PC-3 (cell line): ENCODE results near the gene OOSP3. TPM values are rescaled to one million over a fixed set of nuclear protein-coding genes. Genes with fewer than 3 reads are reported as not detected.
"Not testable (repeated sequence)": the region's sequence is repeated elsewhere in the genome, so short reads cannot be mapped to it uniquely, and the experiment has no call there.

ENCODE experiments used
- ATAC-seq: fragments of 200-7000 bp; cut with Tn5 transposase; 2 replicates; pipeline ENCODE4 v1.9.1; 2020; ENCODE audit warnings: mild to moderate bottlenecking, moderate library complexity
- BruUV-seq: library from RNA; stranded (reverse); fragments of 400-500 nt; replicated peaks from 2 replicates; lab custom pipeline; 2021; lab: Mats Ljungman, UMichigan
- CTCF ChIA-PET: fragments of 300-600 bp; sonication (Branson Sonifier 250); formaldehyde crosslinking; loops from one replicate; lab custom pipeline; 2022; ENCODE audit warnings: antibody characterized with exemption; lab: Charles Lee
- POLR2A ChIA-PET: fragments of 300-600 bp; sonication (Branson Sonifier 250); formaldehyde crosslinking; loops from one replicate; lab custom pipeline; 2022; ENCODE audit warnings: antibody characterized with exemption; ENCODE audit not compliant: unreplicated experiment; lab: Charles Lee
- DNase-seq: peaks from one replicate; pipeline ENCODE4 v3.0.0-alpha.2; 2015
- H2AFZ ChIP-seq: fragments of 300-600 bp; sonication (generic); 2 replicates; pipeline ENCODE4 v1.6.0; 2016; ENCODE audit warnings: antibody characterized with exemption, low read length
- H3F3A ChIP-seq: fragments of 300-600 bp; sonication (generic); one replicate; pipeline ENCODE4 v1.6.0; 2017; ENCODE audit warnings: antibody characterized with exemption, low read length, control low read depth, mild to moderate bottlenecking; ENCODE audit not compliant: unreplicated experiment
- H3K27ac ChIP-seq: fragments of 300-600 bp; sonication (generic); 2 replicates; pipeline ENCODE4 v1.5.1; 2016; ENCODE audit warnings: mild to moderate bottlenecking, low read length
- H3K27me3 ChIP-seq: fragments of 300-600 bp; sonication (generic); 2 replicates; pipeline ENCODE4 v1.6.1; 2016; ENCODE audit warnings: low read length, mixed read lengths
- H3K36me3 ChIP-seq: fragments of 300-600 bp; sonication (generic); 2 replicates; pipeline ENCODE4 v1.6.1; 2016; ENCODE audit warnings: low read depth, mixed run types, low read length, mixed read lengths
- H3K4me1 ChIP-seq: fragments of 300-600 bp; sonication (generic); 2 replicates; pipeline ENCODE4 v1.5.1; 2016; ENCODE audit warnings: low read length; ENCODE audit not compliant: insufficient read depth
- H3K4me2 ChIP-seq: fragments of 300-600 bp; sonication (generic); 2 replicates; pipeline ENCODE4 v1.6.0; 2016; ENCODE audit warnings: low read length
- H3K4me3 ChIP-seq: fragments of 300-600 bp; sonication (generic); 2 replicates; pipeline ENCODE4 v1.5.1; 2016; ENCODE audit warnings: mild to moderate bottlenecking, low read length, mixed read lengths
- H3K79me2 ChIP-seq: fragments of 300-600 bp; sonication (generic); 2 replicates; pipeline ENCODE4 v1.6.1; 2017; ENCODE audit warnings: low read length, mixed read lengths
- H3K9ac ChIP-seq: fragments of 300-600 bp; sonication (generic); 2 replicates; pipeline ENCODE4 v1.6.0; 2016; ENCODE audit warnings: mild to moderate bottlenecking, low read length
- H3K9me2 ChIP-seq: fragments of 300-600 bp; sonication (generic); replicated peaks from 2 replicates; pipeline ENCODE4 v1.6.1; 2016; ENCODE audit warnings: mixed run types, low read length, mixed read lengths
- H3K9me3 ChIP-seq: fragments of 300-600 bp; sonication (generic); 2 replicates; pipeline ENCODE4 v1.6.1; 2016; ENCODE audit warnings: low read length, mixed read lengths
- H4K20me1 ChIP-seq: fragments of 300-600 bp; sonication (generic); 2 replicates; pipeline ENCODE4 v1.6.1; 2016; ENCODE audit warnings: low read length, mixed read lengths
- CTCF ChIP-seq: fragments of 300-600 bp; sonication (generic); conservative IDR thresholded peaks from 2 replicates; pipeline ENCODE4 v1.5.1; 2017; ENCODE audit warnings: antibody characterized with exemption, low read depth, mild to moderate bottlenecking, low read length
- EZH2 ChIP-seq: fragments of 300-600 bp; sonication (generic); IDR thresholded peaks from one replicate; pipeline ENCODE4 v1.6.1; 2017; ENCODE audit warnings: antibody characterized with exemption, mild to moderate bottlenecking, low read length; ENCODE audit not compliant: unreplicated experiment
- EZH2phosphoT487 ChIP-seq: fragments of 300-600 bp; sonication (generic); IDR thresholded peaks from 2 replicates; pipeline ENCODE4 v1.6.1; 2018; ENCODE audit warnings: mild to moderate bottlenecking, antibody characterized with exemption, low read length, borderline replicate concordance
- intact Hi-C: fragments of 100-400 bp; cut with micrococcal nuclease; formaldehyde crosslinking; loops from 2 replicates; pipeline ENCODE4 v1.9.0; 2023
- total RNA-seq: library from RNA; depleted of rRNA; stranded (reverse); fragments of >200 nt; gene quantifications from 2 replicates; pipeline ENCODE4 v1.2.3, GENCODE V29; 2014

OOSP3 gene
- total RNA-seq, 1 experiment from 2014 or later, result not detected

GRCh38 chr11:59849129-59849528 lies 29.5 kb upstream of the OOSP3 start:
- intact Hi-C loops, result no loop called here
- no TSS peak for BruUV-seq
- no peak overlapping the region for H3K9ac ChIP-seq
- no peaks in the 10 kb centered on the region for H3K79me2 ChIP-seq
- H3K9me2 ChIP-seq, result 0 out of 2 replicates have a peak, but pooled peaks cover 3% of the 10 kb centered on the region
- H3K27ac ChIP-seq, result no peak overlapping the region
- no peaks in the 10 kb centered on the region for H3K4me1 ChIP-seq
- DNase-seq (no peak), ATAC-seq (no peak)
- H3F3A ChIP-seq, result no peaks in the 10 kb centered on the region
- no peaks in the 10 kb centered on the region for H3K9me3 ChIP-seq
- H3K27me3 ChIP-seq, result no peaks in the 10 kb centered on the region
- no peaks in the 10 kb centered on the region for H3K36me3 ChIP-seq
- H3K4me2 ChIP-seq, result no peak overlapping the region
- ChIA-PET CTCF (no interaction called here), POLR2A (no interaction called here)
- H3K4me3 ChIP-seq, result no peak overlapping the region
- no peaks in the 10 kb centered on the region for H4K20me1 ChIP-seq
- H2AFZ ChIP-seq, result no peak overlapping the region
- TF ChIP-seq CTCF (no peak), EZH2phosphoT487 (no peak), EZH2 (no peak)

GRCh38 chr11:59849551-59849950 lies 29.0 kb upstream of the OOSP3 start:
- H3K9me2 ChIP-seq, H4K20me1 ChIP-seq, ATAC-seq, H3K4me2 ChIP-seq, H3K9me3 ChIP-seq, DNase-seq, intact Hi-C loops, BruUV-seq, H3K27ac ChIP-seq, H3K4me3 ChIP-seq, H3K79me2 ChIP-seq, H3K27me3 ChIP-seq, POLR2A ChIA-PET, H3K9ac ChIP-seq, CTCF ChIA-PET, H3K4me1 ChIP-seq, H3F3A ChIP-seq, H2AFZ ChIP-seq, H3K36me3 ChIP-seq: not testable (repeated sequence)

GRCh38 chr11:59851416-59851815 lies 27.2 kb upstream of the OOSP3 start:
- H3K9me3 ChIP-seq, CTCF ChIA-PET, BruUV-seq, H3K79me2 ChIP-seq, H3K36me3 ChIP-seq, POLR2A ChIA-PET, H3K4me1 ChIP-seq, ATAC-seq, H3K27me3 ChIP-seq, H3K4me3 ChIP-seq, H3K27ac ChIP-seq, H4K20me1 ChIP-seq, H3K4me2 ChIP-seq, H3F3A ChIP-seq, DNase-seq, H3K9me2 ChIP-seq, H2AFZ ChIP-seq, H3K9ac ChIP-seq, intact Hi-C loops: not testable (repeated sequence)

- Histone ChIP-seq H3K27me3 (no peaks in the 10 kb centered on the region), H3K9me2 (no peaks in the 10 kb centered on the region), H2AFZ (no peak overlapping the region), H3K4me1 (peaks cover 15% of the 10 kb centered on the region), H3K9me3 (no peaks in the 10 kb centered on the region), H3K27ac (no peak overlapping the region), H3K79me2 (no peaks in the 10 kb centered on the region), H4K20me1 (no peaks in the 10 kb centered on the region), H3K4me3 (no peak overlapping the region), H3F3A (no peaks in the 10 kb centered on the region), H3K9ac (no peak overlapping the region), H3K36me3 (no peaks in the 10 kb centered on the region), H3K4me2 (no peak overlapping the region)
- ChIA-PET POLR2A (no interaction called here), CTCF (no interaction called here)
- BruUV-seq, result no TSS peak
- intact Hi-C loops, result no loop called here
- no peak for DNase-seq
- TF ChIP-seq EZH2 (no peak), EZH2phosphoT487 (no peak), CTCF (no peak)
- ATAC-seq, result no peak
These were observed 23.7 kb upstream of the OOSP3 start for GRCh38 chr11:59854871-59855270.
